Skeletal muscle satellite cell (primary cell): ENCODE measurements around the gene IFIT3.

Experiments used
- H3K27me3 ChIP-seq: 2 replicates; pipeline ENCODE4 v1.7.0; 2013; ENCODE audit warnings: low read length; ENCODE audit not compliant: control insufficient read depth, insufficient read depth
- H3K36me3 ChIP-seq: 2 replicates; pipeline ENCODE4 v1.7.0; 2013; ENCODE audit warnings: mild to moderate bottlenecking, control low read depth, low read length; ENCODE audit not compliant: insufficient read depth
- H3K4me1 ChIP-seq: 2 replicates; pipeline ENCODE4 v1.7.0; 2013; ENCODE audit warnings: low read length; ENCODE audit not compliant: control insufficient read depth, insufficient read depth
- H3K4me2 ChIP-seq: 2 replicates; pipeline ENCODE4 v1.7.0; 2013; ENCODE audit warnings: mild to moderate bottlenecking, low read length
- H3K4me3 ChIP-seq: 2 replicates; pipeline ENCODE4 v1.7.0; 2013; ENCODE audit warnings: low read length
- H3K9ac ChIP-seq: 2 replicates; pipeline ENCODE4 v1.7.0; 2013; ENCODE audit warnings: mild to moderate bottlenecking, low read depth, low read length, moderate library complexity
- H3K9me3 ChIP-seq: replicated peaks from 2 replicates; pipeline ENCODE4 v1.7.0; 2013; ENCODE audit warnings: mild to moderate bottlenecking, control low read depth, low read length

Gene IFIT3

DNA sequence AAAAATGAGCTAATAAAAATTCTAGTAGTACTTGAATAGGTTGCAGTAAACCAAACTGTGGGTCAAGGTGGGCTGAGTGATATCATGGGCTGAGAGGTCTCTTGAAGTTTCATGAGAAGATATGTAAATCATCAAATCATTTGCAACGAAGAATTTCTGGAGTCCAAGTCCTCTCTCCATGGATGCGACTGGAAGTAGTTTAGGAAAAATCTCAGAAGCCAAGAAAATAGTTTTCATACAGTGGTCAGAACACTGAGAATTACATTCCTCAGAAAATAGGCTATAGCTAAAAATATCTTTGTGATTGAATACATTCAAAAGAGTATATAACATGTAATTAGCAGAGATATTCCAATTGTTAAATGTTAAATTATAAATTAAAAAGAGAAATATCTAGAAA, 61.0 kb downstream of the IFIT3 start:
- H3K27me3 ChIP-seq, result no peaks in the 10 kb centered on the region
- H3K9ac ChIP-seq, result no peak overlapping the region
- H3K4me1 ChIP-seq, result peaks cover 8% of the 10 kb centered on the region
- H3K4me2 ChIP-seq, result no peak overlapping the region
- no peaks in the 10 kb centered on the region for H3K36me3 ChIP-seq
- no peak overlapping the region for H3K4me3 ChIP-seq
- no peaks in the 10 kb centered on the region for H3K9me3 ChIP-seq

DNA sequence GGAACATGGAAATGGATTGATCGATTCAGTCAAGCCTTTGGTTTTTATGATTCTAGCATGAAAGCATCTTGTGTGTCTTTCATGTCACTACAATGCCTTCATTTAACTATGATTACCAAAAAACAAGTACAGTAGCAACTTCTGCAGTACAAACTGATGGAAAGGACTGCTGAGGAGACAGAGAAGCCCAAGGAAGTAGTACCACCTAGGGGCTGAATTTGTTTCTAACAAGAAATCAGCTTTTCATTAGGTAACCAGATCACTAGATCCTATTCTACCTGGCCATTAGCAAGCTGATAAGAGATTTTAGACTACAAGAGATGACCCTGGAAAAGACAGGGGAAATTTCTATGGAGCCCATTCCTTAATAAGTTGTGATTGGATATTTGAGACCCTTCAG, 61.5 kb downstream of the IFIT3 start:
- Histone ChIP-seq H3K9me3 (no peaks in the 10 kb centered on the region), H3K27me3 (no peaks in the 10 kb centered on the region), H3K36me3 (no peaks in the 10 kb centered on the region), H3K4me2 (no peak overlapping the region), H3K4me3 (no peak overlapping the region), H3K4me1 (peaks cover 8% of the 10 kb centered on the region), H3K9ac (no peak overlapping the region)
